Keratinocyte (primary cell): ENCODE measurements around the gene COTL1. TPM values are rescaled to one million over a fixed set of nuclear protein-coding genes. Genes with fewer than 3 reads are reported as not detected.

Experiments
- DNase-seq: peaks from one replicate; pipeline ENCODE4 v3.0.0-alpha.2; 2011; ENCODE audit warnings: low read depth, missing footprints, low spot score
- FAIRE-seq: peaks from 2 replicates; lab custom pipeline; 2011; peaks lifted over from hg19 to GRCh38; lab: Jason Lieb, UNC
- H2AFZ ChIP-seq: 2 replicates; pipeline ENCODE4 v1.6.0; 2012; ENCODE audit warnings: low read length, control low read depth, inconsistent platforms; ENCODE audit not compliant: control insufficient read depth
- H3K27ac ChIP-seq: 2 replicates; pipeline ENCODE4 v1.5.1; 2011; ENCODE audit warnings: low read length; ENCODE audit not compliant: control insufficient read depth, insufficient read depth
- H3K27me3 ChIP-seq: 3 replicates; pipeline ENCODE4 v1.6.0; 2011; ENCODE audit warnings: low read length; ENCODE audit not compliant: control insufficient read depth, insufficient read depth; ENCODE audit errors: extremely low read depth
- H3K36me3 ChIP-seq, 2 experiments: 2 replicates in 1 of 2; 3 replicates in 1 of 2; pipeline ENCODE4 v1.5.1; 2011; ENCODE audit warnings: low read length in 2 of 2, mild to moderate bottlenecking in 1 of 2; ENCODE audit not compliant: control insufficient read depth in 2 of 2, insufficient read depth in 2 of 2; ENCODE audit errors: extremely low read depth in 1 of 2
- H3K4me1 ChIP-seq: 3 replicates; pipeline ENCODE4 v1.5.1; 2011; ENCODE audit warnings: low read length; ENCODE audit not compliant: control insufficient read depth, insufficient read depth; ENCODE audit errors: extremely low read depth
- H3K4me2 ChIP-seq: 3 replicates; pipeline ENCODE4 v1.6.0; 2011; ENCODE audit warnings: low read depth, low read length; ENCODE audit not compliant: control insufficient read depth, insufficient read depth; ENCODE audit errors: extremely low read depth
- H3K4me3 ChIP-seq, 3 experiments: fragments of 200-600 bp in 1 of 3; sonication (generic) in 1 of 3; 2 replicates in 2 of 3; 3 replicates in 1 of 3; pipeline ENCODE4 v1.5.1; 2011 to 2016; ENCODE audit warnings: low read length in 3 of 3, mild to moderate bottlenecking in 3 of 3, control low read depth in 2 of 3, inconsistent platforms in 1 of 3, low read depth in 1 of 3, mixed read lengths in 1 of 3, mixed run types in 1 of 3, moderate library complexity in 1 of 3; ENCODE audit not compliant: control insufficient read depth in 2 of 3, insufficient read depth in 2 of 3; ENCODE audit errors: extremely low read depth in 1 of 3
- H3K79me2 ChIP-seq: 2 replicates; pipeline ENCODE4 v1.6.0; 2012; ENCODE audit warnings: low read length; ENCODE audit not compliant: control insufficient read depth, insufficient read depth
- H3K9ac ChIP-seq: 3 replicates; pipeline ENCODE4 v1.6.0; 2011; ENCODE audit warnings: low read length; ENCODE audit not compliant: control insufficient read depth, insufficient read depth; ENCODE audit errors: extremely low read depth
- H3K9me1 ChIP-seq: 3 replicates; pipeline ENCODE4 v1.6.0; 2011; ENCODE audit warnings: low read length; ENCODE audit not compliant: control insufficient read depth, insufficient read depth; ENCODE audit errors: extremely low read depth
- H3K9me3 ChIP-seq: 2 replicates; pipeline ENCODE4 v1.5.1; 2012; ENCODE audit warnings: low read depth, low read length; ENCODE audit not compliant: control insufficient read depth
- H4K20me1 ChIP-seq: 3 replicates; pipeline ENCODE4 v1.6.0; 2011; ENCODE audit warnings: low read length; ENCODE audit not compliant: control insufficient read depth, insufficient read depth; ENCODE audit errors: extremely low read depth
- CTCF ChIP-seq, 3 experiments: IDR thresholded peaks in 1 of 3; conservative IDR thresholded peaks in 1 of 3; optimal IDR thresholded peaks in 1 of 3; 2 replicates in 2 of 3; 3 replicates in 1 of 3; pipeline versions ENCODE3 to v1.5.1; 2011; ENCODE audit warnings: low read length in 3 of 3, mild to moderate bottlenecking in 3 of 3, moderate library complexity in 2 of 3, control low read depth in 1 of 3, inconsistent platforms in 1 of 3; ENCODE audit not compliant: insufficient read depth in 2 of 3; ENCODE audit errors: extremely low read depth in 1 of 3
- EZH2 ChIP-seq: IDR thresholded peaks from one replicate; pipeline ENCODE4 v1.6.1; 2012; ENCODE audit warnings: inconsistent platforms, mild to moderate bottlenecking, low read length, moderate library complexity
- dilution Hi-C: fragments of 300-500 bp; cut with MboI; formaldehyde crosslinking; loops from one replicate; pipeline ENCODE4 v1.7.0; 2020; ENCODE audit warnings: low sequenced_read_pairs; ENCODE audit not compliant: extremely low pct_ligation_motif_present
- polyA plus RNA-seq, 5 experiments: library from polyadenylated mRNA; depleted of rRNA in 3 of 5; stranded (reverse) in 3 of 5; stranded (forward) in 1 of 5; unstranded in 1 of 5; fragments of >200 nt; gene quantifications; 1 replicate in 1 of 5; 2 replicates in 3 of 5; 3 replicates in 1 of 5; pipeline versions ENCODE4 v1.2.1 to v1.2.3, GENCODE V29; 2011 to 2012; ENCODE audit warnings: missing spikeins in 2 of 5, low read depth in 1 of 5, low replicate concordance in 1 of 5

The COTL1 gene
- polyA plus RNA-seq, 1 donor (not counting 4 experiments of a cell fraction or from before 2014, with no cell fraction given), result 116 TPM

- TF ChIP-seq CTCF (optimal IDR thresholded peaks at IDR 0.05 in 1 of 3, IDR thresholded peaks at IDR 0.05 in 1 of 3, conservative IDR thresholded peaks at IDR 0.05 in 1 of 3; ENCODE audit: extremely low read depth in 1 of 3, insufficient read depth in 2 of 3, low read length in 3 of 3) (no peak), EZH2 (no peak)
- H3K9ac ChIP-seq, result no peak overlapping the region
- FAIRE-seq (no peak), DNase-seq (no peak)
- no peaks in the 10 kb centered on the region for H3K9me3 ChIP-seq
- no peaks in the 10 kb centered on the region for H3K9me1 ChIP-seq
- H4K20me1 ChIP-seq, result no peaks in the 10 kb centered on the region
- peaks cover under 1% of the 10 kb centered on the region for H3K4me1 ChIP-seq
- no peaks in the 10 kb centered on the region for H3K27me3 ChIP-seq
- no peaks in the 10 kb centered on the region for H3K79me2 ChIP-seq
- H2AFZ ChIP-seq, result no peak overlapping the region
- dilution Hi-C loops, result no loop called here
- no peaks in the 10 kb centered on the region for H3K36me3 ChIP-seq
- H3K4me3 ChIP-seq, result no peak overlapping the region
- H3K27ac ChIP-seq, result no peak overlapping the region
- H3K4me2 ChIP-seq, result no peak overlapping the region
These were observed 12.7 kb upstream of the COTL1 start for GRCh38 chr16:84630446-84631152.

DNA sequence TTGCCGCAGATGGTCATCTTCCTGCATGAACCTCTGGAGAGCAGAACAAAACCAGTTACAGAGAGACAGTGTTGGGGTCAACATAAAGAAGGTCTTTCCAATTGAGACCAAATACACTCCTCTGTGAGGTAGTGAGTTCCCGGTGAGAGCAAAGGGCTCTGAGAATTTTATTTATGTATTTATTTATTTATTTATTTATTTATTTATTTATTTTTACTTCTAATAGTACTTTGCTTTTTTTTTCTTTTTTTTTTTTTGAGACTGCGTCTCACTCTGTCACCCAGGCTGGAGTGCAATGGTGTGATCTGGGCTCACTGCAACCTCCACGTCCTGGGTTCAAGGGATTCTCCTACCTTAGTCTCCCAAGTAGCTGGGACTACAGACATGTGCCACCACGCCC is 12.1 kb upstream of the COTL1 start:
- H4K20me1 ChIP-seq, result no peaks in the 10 kb centered on the region
- no peak overlapping the region for H3K4me3 ChIP-seq
- no peaks in the 10 kb centered on the region for H3K36me3 ChIP-seq
- H3K9me3 ChIP-seq, result no peaks in the 10 kb centered on the region
- H3K27me3 ChIP-seq, result no peaks in the 10 kb centered on the region
- H3K79me2 ChIP-seq, result no peaks in the 10 kb centered on the region
- H3K9me1 ChIP-seq, result no peaks in the 10 kb centered on the region
- dilution Hi-C loops, result no loop called here
- H2AFZ ChIP-seq, result no peak overlapping the region
- TF ChIP-seq CTCF (optimal IDR thresholded peaks at IDR 0.05 in 1 of 3, IDR thresholded peaks at IDR 0.05 in 1 of 3, conservative IDR thresholded peaks at IDR 0.05 in 1 of 3; ENCODE audit: extremely low read depth in 1 of 3, insufficient read depth in 2 of 3, low read length in 3 of 3), result no peak
- TF ChIP-seq EZH2, result no peak
- no peak overlapping the region for H3K9ac ChIP-seq
- no peak for FAIRE-seq
- H3K4me2 ChIP-seq, result no peak overlapping the region
- H3K4me1 ChIP-seq, result no peaks in the 10 kb centered on the region
- DNase-seq, result no peak
- no peak overlapping the region for H3K27ac ChIP-seq
